ENCODE measurements around the gene AMN. TPM values are rescaled to one million over a fixed set of nuclear protein-coding genes. Genes with fewer than 3 reads are reported as not detected.
A peak's percentile ranks its signal among the peaks of the same experiment; 100 is the strongest.

AMN gene
- total RNA-seq, 6 donors from 2014 or later: 14.9 to 56.6 (median 31.6) TPM

DNA sequence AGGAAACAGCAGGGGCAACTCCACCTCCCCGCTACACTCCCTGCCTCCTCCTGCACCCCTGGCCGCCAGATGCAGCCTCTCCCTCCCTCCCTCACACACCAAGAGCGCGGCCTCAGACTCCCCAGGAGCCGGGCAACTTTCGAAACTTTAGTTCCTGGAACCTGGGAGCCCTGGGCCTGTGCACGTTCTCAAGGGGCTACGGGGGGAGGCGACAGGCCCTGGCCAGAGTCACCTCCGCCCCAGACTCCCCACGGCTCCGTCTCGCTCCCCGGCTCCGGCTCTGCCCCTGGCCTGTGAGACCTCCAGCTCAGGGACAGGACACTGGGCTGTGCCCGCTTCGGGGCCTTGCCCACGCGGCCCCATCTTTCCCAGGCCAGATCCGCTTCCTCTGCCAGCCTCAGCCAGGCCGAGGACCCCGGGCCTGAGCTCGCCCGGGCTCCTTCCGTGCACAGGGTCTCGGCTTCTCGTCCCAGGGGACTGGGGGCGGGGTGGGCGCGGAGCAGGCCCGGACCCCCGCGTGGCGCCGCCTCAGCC, 5.5 kb downstream of the AMN start:
- peaks cover 2 to 48% (median 38%) of the 10 kb centered on the region in 4 donors for H3K27me3 ChIP-seq
- H3K4me3 ChIP-seq: peak overlapping the region; percentile 34 to 56 (median 50)
- TF ChIP-seq POLR2A (IDR thresholded peaks at IDR 0.05): peak in 1 of 4 donors; percentile 74
- TF ChIP-seq, protein P1, sequence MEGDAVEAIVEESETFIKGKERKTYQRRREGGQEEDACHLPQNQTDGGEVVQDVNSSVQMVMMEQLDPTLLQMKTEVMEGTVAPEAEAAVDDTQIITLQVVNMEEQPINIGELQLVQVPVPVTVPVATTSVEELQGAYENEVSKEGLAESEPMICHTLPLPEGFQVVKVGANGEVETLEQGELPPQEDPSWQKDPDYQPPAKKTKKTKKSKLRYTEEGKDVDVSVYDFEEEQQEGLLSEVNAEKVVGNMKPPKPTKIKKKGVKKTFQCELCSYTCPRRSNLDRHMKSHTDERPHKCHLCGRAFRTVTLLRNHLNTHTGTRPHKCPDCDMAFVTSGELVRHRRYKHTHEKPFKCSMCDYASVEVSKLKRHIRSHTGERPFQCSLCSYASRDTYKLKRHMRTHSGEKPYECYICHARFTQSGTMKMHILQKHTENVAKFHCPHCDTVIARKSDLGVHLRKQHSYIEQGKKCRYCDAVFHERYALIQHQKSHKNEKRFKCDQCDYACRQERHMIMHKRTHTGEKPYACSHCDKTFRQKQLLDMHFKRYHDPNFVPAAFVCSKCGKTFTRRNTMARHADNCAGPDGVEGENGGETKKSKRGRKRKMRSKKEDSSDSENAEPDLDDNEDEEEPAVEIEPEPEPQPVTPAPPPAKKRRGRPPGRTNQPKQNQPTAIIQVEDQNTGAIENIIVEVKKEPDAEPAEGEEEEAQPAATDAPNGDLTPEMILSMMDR (IDR thresholded peaks at IDR 0.05): no peak
- peaks cover 35 to 54% (median 39%) of the 10 kb centered on the region in 4 donors for H3K4me1 ChIP-seq
- H3K9me3 ChIP-seq: no peaks in the 10 kb centered on the region
- H3K27ac ChIP-seq: peak overlapping the region; percentile 78 to 86 (median 82)
- 17 to 27% methylated on average over 11 to 20 of the region's 35 CpGs for whole genome bisulfite sequencing, 2 donors
- DNase-seq (peak in 1 of 2 donors; percentile 39), ATAC-seq (ENCODE audit: low FRiP score in 2 of 2) (peak; percentile 6 to 69)
- peaks cover 0 to 10% (median 4%) of the 10 kb centered on the region in 4 donors for H3K36me3 ChIP-seq

DNA sequence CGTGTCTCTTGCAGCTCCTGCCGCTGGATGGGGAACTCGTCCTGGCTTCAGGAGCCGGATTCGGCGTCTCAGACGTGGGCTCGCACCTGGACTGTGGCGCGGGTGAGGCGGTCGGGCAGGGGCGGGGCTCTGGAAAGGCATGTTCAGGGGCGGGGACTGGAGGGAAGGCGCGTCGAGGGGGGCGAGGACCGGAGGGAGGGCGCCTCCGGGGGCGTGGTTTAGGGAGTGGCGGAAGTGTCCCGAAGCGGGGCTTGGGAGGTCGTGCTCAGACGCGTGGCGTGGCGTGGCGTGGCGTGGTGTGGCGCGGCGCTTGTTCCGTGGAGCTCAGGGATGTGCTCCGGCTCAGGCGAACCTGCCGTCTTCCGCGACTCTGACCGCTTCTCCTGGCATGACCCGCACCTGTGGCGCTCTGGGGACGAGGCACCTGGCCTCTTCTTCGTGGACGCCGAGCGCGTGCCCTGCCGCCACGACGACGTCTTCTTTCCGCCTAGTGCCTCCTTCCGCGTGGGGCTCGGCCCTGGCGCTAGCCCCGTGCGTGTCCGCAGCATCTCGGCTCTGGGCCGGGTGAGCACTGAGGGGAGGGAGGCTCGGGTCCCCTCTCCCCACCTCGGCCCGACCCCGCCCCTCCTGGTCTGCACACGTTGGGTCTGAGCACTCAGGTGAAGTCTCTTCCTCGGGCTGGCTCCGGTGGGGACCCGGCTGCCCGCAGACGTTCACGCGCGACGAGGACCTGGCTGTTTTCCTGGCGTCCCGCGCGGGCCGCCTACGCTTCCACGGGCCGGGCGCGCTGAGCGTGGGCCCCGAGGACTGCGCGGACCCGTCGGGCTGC, 6.2 kb downstream of the AMN start:
- no peaks in the 10 kb centered on the region for H3K9me3 ChIP-seq
- 2% methylated on average over 69 of the region's 94 CpGs; no CpG with 5 or more reads in 1 of the 2 donors for WGBS, 2 donors
- ATAC-seq (ENCODE audit: low FRiP score in 2 of 2) (peak; percentile 72 to 86), DNase-seq (peak; percentile 88 to 94)
- H3K36me3 ChIP-seq: peaks cover 0 to 17% (median 11%) of the 10 kb centered on the region in 4 donors
- peak overlapping the region; percentile 78 to 86 (median 82) for H3K27ac ChIP-seq
- peak overlapping the region; percentile 34 to 56 (median 50) for H3K4me3 ChIP-seq
- H3K4me1 ChIP-seq: peaks cover 30 to 47% (median 33%) of the 10 kb centered on the region in 4 donors
- TF ChIP-seq EP300 (IDR thresholded peaks at IDR 0.05): no peak
- peak in 1 of 4 donors; percentile 81 for TF ChIP-seq POLR2A (IDR thresholded peaks at IDR 0.05)
- TF ChIP-seq, protein P1 (IDR thresholded peaks at IDR 0.05): peak in 1 of 6 experiments; percentile 5
- peak; percentile 30 to 61 for TF ChIP-seq POLR2AphosphoS5 (IDR thresholded peaks at IDR 0.05)
- H3K27me3 ChIP-seq: peaks cover 2 to 41% (median 35%) of the 10 kb centered on the region in 4 donors

DNA sequence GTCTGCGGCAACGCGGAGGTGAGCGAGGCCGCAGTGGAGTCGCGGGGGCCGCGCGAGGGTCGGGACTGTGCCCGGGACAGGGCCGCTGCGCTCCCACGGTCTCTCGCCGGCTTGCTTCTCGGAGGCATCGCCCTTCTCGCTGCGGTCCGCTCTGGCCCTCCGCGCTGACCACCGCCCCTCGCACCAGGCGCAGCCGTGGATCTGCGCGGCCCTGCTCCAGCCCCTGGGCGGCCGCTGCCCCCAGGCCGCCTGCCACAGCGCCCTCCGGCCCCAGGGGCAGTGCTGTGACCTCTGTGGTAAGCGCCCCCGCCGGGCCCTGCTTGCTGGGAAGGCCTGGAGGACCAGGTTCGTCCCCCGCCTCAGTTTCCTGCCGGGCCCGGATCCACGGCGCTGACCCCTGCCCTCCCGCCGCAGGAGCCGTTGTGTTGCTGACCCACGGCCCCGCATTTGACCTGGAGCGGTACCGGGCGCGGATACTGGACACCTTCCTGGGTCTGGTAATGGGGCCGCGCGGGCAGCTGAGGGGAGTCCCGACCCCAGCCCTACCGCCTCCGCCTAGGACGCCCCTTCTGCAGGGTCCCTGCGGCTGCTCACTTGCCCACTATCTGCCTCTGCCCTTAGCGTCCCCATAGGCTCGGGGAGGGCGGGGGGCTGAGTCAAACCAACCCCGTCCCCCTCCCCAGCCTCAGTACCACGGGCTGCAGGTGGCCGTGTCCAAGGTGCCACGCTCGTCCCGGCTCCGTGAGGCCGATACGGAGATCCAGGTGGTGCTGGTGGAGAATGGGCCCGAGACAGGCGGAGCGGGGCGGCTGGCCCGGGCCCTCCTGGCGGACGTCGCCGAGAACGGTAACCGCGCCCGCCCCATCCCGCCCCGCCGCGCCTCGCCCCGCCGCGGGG, 7.0 kb downstream of the AMN start:
- peak overlapping the region in 1 of 4 donors; percentile 85 for H3K27ac ChIP-seq
- DNase-seq (peak in 1 of 2 donors; percentile 88), ATAC-seq (ENCODE audit: low FRiP score in 2 of 2) (peak in 1 of 2 donors; percentile 3)
- H3K4me1 ChIP-seq: peaks cover 28 to 44% (median 29%) of the 10 kb centered on the region in 4 donors
- peaks cover 2 to 33% (median 26%) of the 10 kb centered on the region in 4 donors for H3K27me3 ChIP-seq
- peak overlapping the region; percentile 34 to 56 (median 50) for H3K4me3 ChIP-seq
- peaks cover 0 to 25% (median 16%) of the 10 kb centered on the region in 4 donors for H3K36me3 ChIP-seq
- WGBS, 2 donors: 9 to 11% methylated on average over 6 to 53 of the region's 94 CpGs
- TF ChIP-seq, protein P1 (IDR thresholded peaks at IDR 0.05): peak in 2 of 6 experiments; percentile 6 to 11
- TF ChIP-seq POLR2A (IDR thresholded peaks at IDR 0.05): no peak
- no peaks in the 10 kb centered on the region for H3K9me3 ChIP-seq

DNA sequence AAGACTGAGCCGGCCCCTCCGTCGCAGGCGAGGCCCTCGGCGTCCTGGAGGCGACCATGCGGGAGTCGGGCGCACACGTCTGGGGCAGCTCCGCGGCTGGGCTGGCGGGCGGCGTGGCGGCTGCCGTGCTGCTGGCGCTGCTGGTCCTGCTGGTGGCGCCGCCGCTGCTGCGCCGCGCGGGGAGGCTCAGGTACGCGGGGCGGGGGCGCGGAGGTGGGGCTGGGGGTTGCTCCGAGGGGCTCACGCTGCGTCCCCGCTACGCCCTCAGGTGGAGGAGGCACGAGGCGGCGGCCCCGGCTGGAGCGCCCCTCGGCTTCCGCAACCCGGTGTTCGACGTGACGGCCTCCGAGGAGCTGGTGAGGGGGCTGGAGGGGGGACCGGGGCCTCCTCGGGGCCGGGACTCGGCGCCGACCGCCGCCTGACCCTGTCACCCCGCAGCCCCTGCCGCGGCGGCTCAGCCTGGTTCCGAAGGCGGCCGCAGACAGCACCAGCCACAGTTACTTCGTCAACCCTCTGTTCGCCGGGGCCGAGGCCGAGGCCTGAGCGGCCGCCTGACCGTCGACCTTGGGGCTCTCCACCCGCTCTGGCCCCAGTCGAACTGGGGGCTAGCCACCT, 7.8 kb downstream of the AMN start:
- Histone ChIP-seq H3K36me3 (peaks cover 0 to 26% (median 16%) of the 10 kb centered on the region in 4 donors), H3K4me3 (peak overlapping the region in 3 of 4 donors; percentile 44 to 56 (median 55)), H3K27ac (no peak overlapping the region), H3K27me3 (peaks cover 2 to 30% (median 26%) of the 10 kb centered on the region in 4 donors), H3K4me1 (peaks cover 28 to 44% (median 29%) of the 10 kb centered on the region in 4 donors), H3K9me3 (no peaks in the 10 kb centered on the region)
- 27% methylated on average over 23 of the region's 74 CpGs; no CpG with 5 or more reads in 1 of the 2 donors for WGBS, 2 donors
- TF ChIP-seq POLR2A (IDR thresholded peaks at IDR 0.05): no peak
- TF ChIP-seq EP300 (IDR thresholded peaks at IDR 0.05): no peak
- TF ChIP-seq POLR2AphosphoS5 (IDR thresholded peaks at IDR 0.05): no peak
- TF ChIP-seq, protein P1 (IDR thresholded peaks at IDR 0.05): no peak
- peak in 1 of 2 donors; percentile 88 for DNase-seq
- ATAC-seq (ENCODE audit: low FRiP score in 2 of 2): no peak
